Activated CD4-positive, alpha-beta T cell treated with anti-CD3 and anti-CD28 coated beads for 36 hours (primary cell): Measurements from ENCODE around the gene TNNC2. TPM values are rescaled to one million over a fixed set of nuclear protein-coding genes. Genes with fewer than 3 reads are reported as not detected.

ENCODE experiments used
- ATAC-seq: fragments of 200-7000 bp; cut with Tn5 transposase; one replicate; pipeline ENCODE4 v1.10.0; 2021; ENCODE audit warnings: mild to moderate bottlenecking, moderate library complexity
- CTCF ChIA-PET: fragments of 350-600 bp; sonication (Branson Sonifier 250); formaldehyde crosslinking; loops from one replicate; lab custom pipeline; 2021; ENCODE audit warnings: antibody characterized with exemption; lab: Charles Lee
- POLR2A ChIA-PET: fragments of 350-600 bp; sonication (Branson Sonifier 250); formaldehyde crosslinking; loops from one replicate; lab custom pipeline; 2021; ENCODE audit warnings: antibody characterized with exemption, inconsistent platforms; lab: Charles Lee
- DNase-seq: peaks from one replicate; pipeline ENCODE4 v3.0.0-alpha.2; 2020
- H3K27ac Mint-ChIP-seq: one replicate; pipeline ENCODE4 v1.8.0; 2021; ENCODE audit warnings: mixed read lengths
- H3K27me3 Mint-ChIP-seq: one replicate; pipeline ENCODE4 v1.8.0; 2021; ENCODE audit warnings: mixed read lengths
- H3K36me3 Mint-ChIP-seq: one replicate; pipeline ENCODE4 v1.8.0; 2021; ENCODE audit warnings: low read depth, mixed read lengths
- H3K4me1 Mint-ChIP-seq: one replicate; pipeline ENCODE4 v1.8.0; 2021; ENCODE audit warnings: mixed read lengths
- H3K4me3 Mint-ChIP-seq: one replicate; pipeline ENCODE4 v1.8.0; 2021; ENCODE audit warnings: mild to moderate bottlenecking, moderate library complexity, mixed read lengths
- H3K9me3 Mint-ChIP-seq: one replicate; pipeline ENCODE4 v1.8.0; 2021; ENCODE audit warnings: low read depth, mixed read lengths
- intact Hi-C, 2 experiments: fragments of 100-400 bp; cut with DNase I in 1 of 2; cut with micrococcal nuclease in 1 of 2; formaldehyde crosslinking; loops; one replicate each; pipeline versions ENCODE4 v1.14.2 to v1.15.1; 2022 to 2024; cut with DNase I, micrococcal nuclease
- total RNA-seq, 2 experiments: library from RNA; stranded (reverse); gene quantifications; one replicate each; pipeline ENCODE4 v1.2.3, GENCODE V29; 2021

TNNC2 gene
- total RNA-seq, 2 experiments from 2014 or later = not detected

DNA sequence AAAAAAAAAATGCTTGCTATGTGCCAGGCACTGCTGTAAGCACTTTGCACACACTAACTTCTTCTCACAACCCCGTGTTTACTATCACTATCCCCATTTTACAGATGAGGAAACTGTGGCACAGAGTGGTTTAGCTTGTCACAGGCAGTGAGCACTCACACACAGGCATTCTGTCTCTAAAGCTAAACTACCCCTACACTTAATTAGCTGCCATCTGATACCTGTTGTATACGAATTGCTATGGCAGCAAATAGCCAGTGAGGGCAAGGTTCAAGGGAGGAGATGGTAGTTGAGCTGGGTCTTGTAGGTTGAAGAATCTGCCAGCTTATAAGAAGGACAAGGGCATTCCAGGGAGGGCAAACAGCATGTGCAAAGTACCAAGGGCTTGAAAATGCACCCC lies 5.2 kb downstream of the TNNC2 start:
- DNase-seq = no peak
- H3K9me3 Mint-ChIP-seq = no peaks in the 10 kb centered on the region
- H3K27ac Mint-ChIP-seq = no peak overlapping the region
- ChIA-PET POLR2A (no interaction called here), CTCF (interaction anchor here (0.6 to 1.8 kb wide), 5 partner anchors 8 to 193 kb away, joined by 3 to 7 read pairs (median 4); no protein-coding TSS in a partner anchor)
- peaks cover 9% of the 10 kb centered on the region for H3K4me1 Mint-ChIP-seq
- ATAC-seq = no peak
- peaks cover 2% of the 10 kb centered on the region for H3K36me3 Mint-ChIP-seq
- no peak overlapping the region for H3K4me3 Mint-ChIP-seq
- intact Hi-C loops = loop anchor here in 1 of 2 experiments (5.0 kb wide), 1 partner anchor 190 kb away; no protein-coding TSS in a partner anchor
- peaks cover 29% of the 10 kb centered on the region for H3K27me3 Mint-ChIP-seq

DNA sequence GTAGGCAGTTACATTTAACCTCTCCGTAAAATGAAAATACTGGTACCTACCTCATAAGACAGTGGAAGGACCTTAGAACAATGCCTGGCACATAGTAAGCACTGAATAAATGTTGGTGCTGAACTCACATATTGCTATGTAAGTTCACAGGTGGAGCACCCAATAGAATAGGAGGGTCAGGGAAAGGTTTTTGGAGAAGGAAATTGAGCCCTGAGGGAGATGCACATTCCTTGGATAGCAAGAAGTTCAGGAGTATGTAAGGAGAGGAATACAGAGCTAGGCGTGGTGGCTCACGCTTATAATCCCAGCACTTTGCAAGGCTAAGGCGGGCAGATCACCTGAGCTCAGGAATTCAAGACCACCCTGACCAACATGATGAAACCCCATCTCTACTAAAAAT lies 7.6 kb downstream of the TNNC2 start:
- no peaks in the 10 kb centered on the region for H3K9me3 Mint-ChIP-seq
- DNase-seq (no peak), ATAC-seq (no peak)
- no peak overlapping the region for H3K4me3 Mint-ChIP-seq
- ChIA-PET CTCF (no interaction called here), POLR2A (interaction anchor here (0.7 kb wide), 1 partner anchor 115 kb away, joined by 4 read pairs; no protein-coding TSS in a partner anchor)
- no peak overlapping the region for H3K27ac Mint-ChIP-seq
- intact Hi-C loops = no loop called here
- peaks cover 20% of the 10 kb centered on the region for H3K36me3 Mint-ChIP-seq
- peaks cover 12% of the 10 kb centered on the region for H3K4me1 Mint-ChIP-seq
- H3K27me3 Mint-ChIP-seq = peaks cover 26% of the 10 kb centered on the region

DNA sequence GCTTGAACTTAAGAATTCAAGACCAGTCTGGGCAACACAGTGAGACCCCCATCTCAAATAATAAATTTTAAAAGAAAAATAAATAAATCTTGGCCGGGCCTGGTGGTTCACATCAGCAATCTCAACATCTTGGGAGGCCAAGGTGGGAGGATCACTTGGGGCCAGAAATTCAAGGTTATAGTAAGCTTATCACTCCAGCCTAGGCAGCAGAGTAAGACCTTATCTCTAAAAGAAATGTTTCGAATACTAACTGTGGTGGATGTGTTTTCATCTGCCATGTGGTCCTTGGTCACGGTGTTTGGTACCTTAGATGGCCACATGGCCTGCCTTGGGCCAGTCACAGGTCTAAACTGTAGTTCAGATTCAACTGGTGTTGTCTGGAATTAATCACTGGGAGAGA lies 8.9 kb downstream of the TNNC2 start:
- Mint-ChIP-seq H3K27me3 (peaks cover 14% of the 10 kb centered on the region), H3K4me1 (peaks cover 7% of the 10 kb centered on the region), H3K9me3 (no peaks in the 10 kb centered on the region), H3K4me3 (no peak overlapping the region), H3K27ac (no peak overlapping the region), H3K36me3 (peaks cover 30% of the 10 kb centered on the region)
- ChIA-PET CTCF (no interaction called here), POLR2A (no interaction called here)
- ATAC-seq (no peak), DNase-seq (no peak)
- intact Hi-C loops = no loop called here

DNA sequence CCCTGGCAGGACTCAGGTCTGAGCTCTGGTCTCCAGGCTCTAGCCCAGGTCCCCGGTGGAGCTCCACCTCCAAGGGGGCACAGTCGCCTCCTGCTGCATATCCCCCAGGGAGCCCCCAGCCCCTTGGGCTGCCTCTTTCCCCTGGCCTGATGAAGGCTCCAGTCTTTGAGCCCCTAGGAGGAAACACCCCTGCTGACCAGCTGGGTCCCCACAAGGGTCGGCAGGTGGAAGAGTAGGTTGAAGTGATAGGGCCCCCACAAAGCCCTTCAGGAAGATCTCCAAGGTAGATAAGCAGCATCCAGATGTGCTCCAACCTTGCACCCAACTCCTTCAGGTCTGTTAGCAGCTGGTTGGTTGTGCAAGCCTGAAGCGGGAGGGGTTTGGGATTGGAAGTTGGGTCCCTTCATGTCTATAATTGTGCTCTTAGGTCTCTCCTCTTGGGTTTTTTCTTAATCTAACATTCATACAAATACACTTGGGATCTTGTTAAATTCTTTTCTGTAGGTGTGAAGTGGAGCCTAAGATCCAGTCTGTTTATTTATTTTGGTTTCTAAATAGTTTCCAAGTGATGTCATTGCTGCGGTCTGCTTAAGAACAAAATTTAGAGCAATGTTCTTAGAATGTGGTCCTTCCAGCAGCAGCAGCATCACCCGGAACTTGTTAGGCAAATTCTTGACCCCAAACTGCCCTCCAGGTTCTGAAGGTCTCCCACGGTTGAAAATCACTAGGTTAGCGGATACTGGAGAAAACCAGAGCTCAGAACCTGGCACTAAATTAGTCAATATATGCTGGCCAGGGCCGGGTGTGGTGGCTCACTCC lies 9.5 kb downstream of the TNNC2 start:
- H3K4me3 Mint-ChIP-seq = no peak overlapping the region
- ChIA-PET POLR2A (interaction anchor here (0.6 to 0.9 kb wide), 3 partner anchors 33 to 133 kb away, joined by 3 read pairs; no protein-coding TSS in a partner anchor), CTCF (interaction anchor here (1.3 kb wide), 2 partner anchors 8 to 38 kb away, joined by 3 read pairs; no protein-coding TSS in a partner anchor)
- peaks cover 11% of the 10 kb centered on the region for H3K27me3 Mint-ChIP-seq
- peaks cover 13% of the 10 kb centered on the region for H3K4me1 Mint-ChIP-seq
- H3K27ac Mint-ChIP-seq = no peak overlapping the region
- no peak for DNase-seq
- no peak for ATAC-seq
- peaks cover 36% of the 10 kb centered on the region for H3K36me3 Mint-ChIP-seq
- intact Hi-C loops = no loop called here
- no peaks in the 10 kb centered on the region for H3K9me3 Mint-ChIP-seq

DNA sequence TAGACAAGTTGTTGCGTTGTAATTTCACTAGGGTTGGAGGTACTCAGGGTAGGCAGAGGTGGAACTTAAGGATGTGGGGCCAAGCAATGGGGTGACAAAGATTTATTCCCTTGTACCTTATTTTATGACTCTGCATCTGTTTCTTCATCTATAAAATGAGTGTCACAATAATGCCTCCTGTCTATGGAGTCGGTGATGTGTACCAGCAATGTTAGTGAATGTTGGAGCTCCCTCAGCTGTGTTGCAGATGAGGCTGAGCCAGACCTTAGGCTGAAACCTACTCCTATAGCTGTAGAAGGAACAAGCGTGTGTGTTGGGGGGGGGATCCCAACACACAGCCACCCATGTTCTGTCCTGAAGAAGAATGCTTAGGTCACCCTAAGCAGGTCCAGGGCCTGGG lies 10.2 kb downstream of the TNNC2 start:
- Mint-ChIP-seq H3K36me3 (peaks cover 39% of the 10 kb centered on the region), H3K4me1 (peaks cover 16% of the 10 kb centered on the region), H3K27me3 (peaks cover 6% of the 10 kb centered on the region), H3K4me3 (no peak overlapping the region), H3K9me3 (no peaks in the 10 kb centered on the region), H3K27ac (no peak overlapping the region)
- ATAC-seq = no peak
- intact Hi-C loops = no loop called here
- ChIA-PET CTCF (interaction anchor here (1.3 kb wide), 2 partner anchors 9 to 39 kb away, joined by 3 read pairs; no protein-coding TSS in a partner anchor), POLR2A (interaction anchor here (0.6 to 0.9 kb wide), 4 partner anchors 34 to 134 kb away, joined by 3 read pairs; no protein-coding TSS in a partner anchor)
- no peak for DNase-seq

DNA sequence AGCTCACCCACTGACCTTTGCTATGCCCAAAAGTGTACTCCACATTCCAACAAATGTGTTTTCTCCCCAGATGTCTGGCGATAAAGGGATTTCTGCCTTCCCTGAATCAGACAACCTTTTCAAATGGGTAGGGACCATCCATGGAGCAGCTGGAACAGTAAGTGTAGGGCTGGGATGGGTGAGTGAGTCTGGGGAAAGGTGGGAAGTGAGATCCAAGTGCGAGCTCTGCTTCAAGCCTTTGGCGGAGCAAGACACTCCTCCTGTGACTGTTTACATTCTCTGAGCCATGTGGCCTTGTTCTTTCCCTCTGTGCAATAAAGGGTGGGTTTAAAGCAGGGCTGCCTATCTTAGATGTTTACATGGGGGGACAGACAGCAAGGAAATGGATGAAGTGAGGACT lies 12.8 kb downstream of the TNNC2 start:
- DNase-seq (no peak), ATAC-seq (no peak)
- Mint-ChIP-seq H3K4me1 (peaks cover 21% of the 10 kb centered on the region), H3K27ac (no peak overlapping the region), H3K4me3 (no peak overlapping the region), H3K36me3 (peaks cover 60% of the 10 kb centered on the region), H3K27me3 (no peaks in the 10 kb centered on the region), H3K9me3 (no peaks in the 10 kb centered on the region)
- ChIA-PET POLR2A (interaction anchor here (2.1 kb wide), 1 partner anchor 77 kb away, joined by 5 read pairs; the partner anchor contains the start of genes CTSA and NEURL2), CTCF (interaction anchor here (0.7 to 1.6 kb wide), 3 partner anchors 8 to 156 kb away, joined by 3 to 4 read pairs (median 4); no protein-coding TSS in a partner anchor)
- intact Hi-C loops = no loop called here

DNA sequence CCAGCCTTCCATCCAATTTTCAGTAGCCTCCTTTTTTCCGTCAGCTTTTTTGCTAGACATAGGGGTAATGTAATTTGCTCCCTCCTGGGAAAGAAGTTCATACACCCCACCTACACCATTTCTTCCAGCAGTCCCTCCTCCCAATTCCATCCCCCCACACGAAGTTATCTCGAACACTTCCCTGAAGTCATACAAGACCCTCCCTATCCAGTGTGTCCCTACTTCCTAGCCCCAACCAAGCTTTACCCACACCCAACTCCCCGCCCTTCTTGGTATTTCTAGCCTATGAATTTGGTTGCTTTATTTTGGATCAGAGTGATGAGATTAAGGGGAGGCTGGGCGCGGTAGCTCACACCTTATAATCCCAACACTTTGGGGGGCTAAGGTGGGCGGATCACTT lies 13.6 kb downstream of the TNNC2 start:
- Mint-ChIP-seq H3K4me3 (peak overlapping the region; percentile 99), H3K27ac (peak overlapping the region; percentile 88), H3K4me1 (peaks cover 21% of the 10 kb centered on the region), H3K36me3 (peaks cover 62% of the 10 kb centered on the region), H3K9me3 (no peaks in the 10 kb centered on the region), H3K27me3 (no peaks in the 10 kb centered on the region)
- intact Hi-C loops = loop anchor here (2.0 kb wide), 3 partner anchors 77 to 275 kb away; partner anchors contain the start of genes CTSA (in 2 of the 2), NEURL2 (in 2 of the 2), NCOA5 (in 1 of the 2) and PCIF1 (in 1 of the 2)
- no peak for DNase-seq
- ChIA-PET POLR2A (interaction anchor here (0.5 to 2.1 kb wide), 8 partner anchors 9 to 257 kb away, joined by 3 to 5 read pairs (median 3); partner anchors contain the start of genes CTSA and NEURL2), CTCF (interaction anchor here (0.6 to 1.6 kb wide), 8 partner anchors 9 to 776 kb away, joined by 3 to 8 read pairs (median 4); no protein-coding TSS in a partner anchor)
- no peak for ATAC-seq

DNA sequence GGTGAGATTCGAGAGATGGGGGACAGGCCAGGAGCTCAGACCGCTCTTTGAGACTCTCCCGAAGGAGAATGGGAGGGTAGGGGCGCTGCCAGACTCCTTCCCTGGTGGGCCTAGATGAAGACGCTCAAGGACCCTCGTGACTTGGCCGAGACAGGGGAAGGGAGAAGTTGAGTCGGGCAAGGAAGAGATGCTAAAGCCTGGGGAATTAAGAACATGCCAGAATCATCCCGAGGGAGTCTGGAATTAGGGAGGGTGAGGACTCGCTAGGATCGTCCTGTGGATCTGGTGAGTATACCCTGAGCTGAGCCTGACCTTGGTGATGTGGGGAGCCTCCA lies 14.1 kb downstream of the TNNC2 start:
- DNase-seq = no peak
- CTCF ChIA-PET = interaction anchor here (0.6 to 1.6 kb wide), 6 partner anchors 9 to 776 kb away, joined by 3 to 8 read pairs (median 4); no protein-coding TSS in a partner anchor
- Mint-ChIP-seq H3K4me1 (peaks cover 21% of the 10 kb centered on the region), H3K27me3 (no peaks in the 10 kb centered on the region), H3K27ac (peak overlapping the region; percentile 88), H3K4me3 (peak overlapping the region; percentile 99), H3K36me3 (peaks cover 62% of the 10 kb centered on the region), H3K9me3 (no peaks in the 10 kb centered on the region)
- ATAC-seq = no peak
- POLR2A ChIA-PET = interaction anchor here (0.7 to 2.1 kb wide), 4 partner anchors 10 to 258 kb away, joined by 3 to 5 read pairs (median 4); partner anchors contain the start of genes CTSA and NEURL2
- intact Hi-C loops = loop anchor here (2.0 kb wide), 3 partner anchors 78 to 276 kb away; partner anchors contain the start of genes CTSA (in 2 of the 2), NEURL2 (in 2 of the 2), NCOA5 (in 1 of the 2) and PCIF1 (in 1 of the 2)

DNA sequence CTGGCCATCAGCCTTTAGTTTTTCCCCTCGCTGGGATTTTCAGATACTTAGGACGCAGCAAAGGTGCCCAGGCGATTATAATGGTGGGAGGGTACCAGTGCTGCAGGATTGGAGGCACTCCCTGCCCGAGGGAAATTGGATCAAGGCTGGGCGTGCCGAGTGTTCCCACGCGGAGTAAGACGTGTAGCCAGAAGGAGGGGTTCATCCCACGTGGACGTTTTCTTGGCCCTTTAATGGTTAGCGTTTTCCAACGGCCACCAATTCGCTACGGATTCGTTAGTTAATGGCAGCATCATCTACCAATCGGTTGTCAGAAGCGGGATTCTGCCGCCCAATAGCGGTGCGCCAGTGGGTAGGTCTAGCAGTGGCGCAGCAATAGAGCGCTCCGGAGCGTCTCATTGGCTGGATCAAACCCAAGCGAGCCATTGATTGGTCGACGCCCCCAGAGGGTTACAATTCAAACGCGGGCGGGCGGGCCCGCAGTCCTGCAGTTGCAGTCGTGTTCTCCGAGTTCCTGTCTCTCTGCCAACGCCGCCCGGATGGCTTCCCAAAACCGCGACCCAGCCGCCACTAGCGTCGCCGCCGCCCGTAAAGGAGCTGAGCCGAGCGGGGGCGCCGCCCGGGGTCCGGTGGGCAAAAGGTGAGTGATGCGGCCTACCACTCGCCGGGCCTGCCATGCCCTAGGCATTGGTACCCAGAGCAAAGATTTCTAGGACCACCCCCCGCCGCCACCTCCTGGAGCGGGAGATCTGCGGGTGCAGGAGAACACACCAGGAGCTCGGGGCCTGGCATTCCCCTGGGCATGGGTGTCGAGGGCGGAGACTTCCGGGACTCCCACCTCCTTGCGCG lies 14.7 kb downstream of the TNNC2 start, which contains the start of gene UBE2C:
Gene UBE2C, plus strand, starts transcription at position 488 of the 849 bp plus-strand sequence. Its CDS starts 52 bp downstream, at position 540.
- H3K36me3 Mint-ChIP-seq = peaks cover 62% of the 10 kb centered on the region
- peak within 1 kb of the TSS; percentile 99 for H3K4me3 Mint-ChIP-seq
- H3K4me1 Mint-ChIP-seq = peaks cover 21% of the 10 kb centered on the region

More for the DNA sequence above, 14.7 kb downstream of the TNNC2 start, which contains the start of gene UBE2C:
- ChIA-PET POLR2A (interaction anchor here (1.0 to 2.1 kb wide), 3 partner anchors 10 to 79 kb away, joined by 3 to 5 read pairs (median 3); partner anchors contain the start of genes CTSA and NEURL2), CTCF (interaction anchor here (0.6 to 1.6 kb wide), 4 partner anchors 10 to 146 kb away, joined by 3 to 8 read pairs (median 4); no protein-coding TSS in a partner anchor)
- no peaks in the 10 kb centered on the region for H3K27me3 Mint-ChIP-seq
- peak; percentile 100 for ATAC-seq
- H3K9me3 Mint-ChIP-seq = no peaks in the 10 kb centered on the region
- intact Hi-C loops = loop anchor here (1.0 to 2.0 kb wide), 13 partner anchors 21 to 552 kb away; partner anchors contain the start of genes CTSA (in 2 of the 2), NEURL2 (in 2 of the 2), ACOT8 (in 1 of the 2) and DNTTIP1 (in 1 of the 2)
- H3K27ac Mint-ChIP-seq = peak within 1 kb of the TSS; percentile 88
- DNase-seq = peak; percentile 97
